Embryonic facial prominence (tissue), 1 donor: ENCODE data around the gene SLC35F2.
"Not testable (repeated sequence)": the region's sequence is repeated elsewhere in the genome, so short reads cannot be mapped to it uniquely, and the experiment has no call there.

Experiments
- DNase-seq: peaks from one replicate; pipeline ENCODE4 v3.0.0-alpha.2; 2016; ENCODE audit errors: extremely low spot score

The SLC35F2 gene

GRCh38 chr11:107842412-107843100, 16.0 kb downstream of the SLC35F2 start:
- DNase-seq, result no peak

- DNase-seq, result no peak
Measured at GRCh38 chr11:107840129-107840484, 18.5 kb downstream of the SLC35F2 start.

GRCh38 chr11:107836851-107837250, 21.7 kb downstream of the SLC35F2 start:
- DNase-seq, result no peak

- no peak for DNase-seq
Measured at GRCh38 chr11:107834995-107835394, 23.6 kb downstream of the SLC35F2 start.

- not testable (repeated sequence) for DNase-seq
Measured at GRCh38 chr11:107833926-107834325, 24.7 kb downstream of the SLC35F2 start.

GRCh38 chr11:107830915-107831540, 27.6 kb downstream of the SLC35F2 start:
- no peak for DNase-seq

GRCh38 chr11:107827041-107827440, 31.5 kb downstream of the SLC35F2 start:
- DNase-seq, result no peak

GRCh38 chr11:107825875-107826274, 32.7 kb downstream of the SLC35F2 start:
- no peak for DNase-seq

GRCh38 chr11:107824668-107825369, 33.8 kb downstream of the SLC35F2 start:
- DNase-seq, result no peak

GRCh38 chr11:107821199-107821927, 37.2 kb downstream of the SLC35F2 start:
- DNase-seq, result no peak

GRCh38 chr11:107819361-107820014, 39.1 kb downstream of the SLC35F2 start:
- no peak for DNase-seq

GRCh38 chr11:107818491-107818890, 40.1 kb downstream of the SLC35F2 start:
- no peak for DNase-seq

GRCh38 chr11:107816028-107816427, 42.6 kb downstream of the SLC35F2 start:
- DNase-seq, result no peak

GRCh38 chr11:107810875-107811274, 47.7 kb downstream of the SLC35F2 start:
- DNase-seq, result no peak

GRCh38 chr11:107808521-107808920, 50.1 kb downstream of the SLC35F2 start:
- DNase-seq, result no peak

- DNase-seq, result no peak
Measured at GRCh38 chr11:107804971-107805370, 53.6 kb downstream of the SLC35F2 start.

- no peak for DNase-seq
Measured at GRCh38 chr11:107804211-107804610, 54.4 kb downstream of the SLC35F2 start.

GRCh38 chr11:107801641-107802040, 56.9 kb downstream of the SLC35F2 start:
- DNase-seq, result no peak

GRCh38 chr11:107799218-107799859, 59.2 kb downstream of the SLC35F2 start:
- no peak for DNase-seq

GRCh38 chr11:107792049-107792443, 66.5 kb downstream of the SLC35F2 start:
- DNase-seq, result no peak

- DNase-seq, result no peak
Measured at GRCh38 chr11:107791343-107792048, 67.1 kb downstream of the SLC35F2 start.
